Measurements from ENCODE around the gene DAP.

DNA sequence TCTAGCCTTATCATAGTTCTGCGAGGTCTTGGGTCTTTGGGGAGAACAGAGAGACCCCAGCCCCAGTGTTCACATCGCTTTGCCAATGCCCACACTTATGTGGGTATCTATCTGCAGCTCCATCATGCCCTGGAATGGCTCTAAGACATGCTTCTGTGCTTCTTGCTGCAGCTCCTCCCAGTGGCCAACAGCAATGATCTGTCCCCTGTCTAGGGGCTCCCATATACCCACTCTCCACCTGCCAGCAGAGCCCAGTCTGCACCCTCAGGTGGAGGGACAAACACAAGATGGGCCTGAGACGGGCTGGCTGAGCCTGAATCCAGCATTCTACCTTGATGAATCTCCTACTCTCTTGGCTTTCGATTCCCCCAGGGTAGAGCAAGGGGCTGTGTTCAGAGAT, 14.6 kb upstream of the DAP start:
- TF ChIP-seq, protein P1, sequence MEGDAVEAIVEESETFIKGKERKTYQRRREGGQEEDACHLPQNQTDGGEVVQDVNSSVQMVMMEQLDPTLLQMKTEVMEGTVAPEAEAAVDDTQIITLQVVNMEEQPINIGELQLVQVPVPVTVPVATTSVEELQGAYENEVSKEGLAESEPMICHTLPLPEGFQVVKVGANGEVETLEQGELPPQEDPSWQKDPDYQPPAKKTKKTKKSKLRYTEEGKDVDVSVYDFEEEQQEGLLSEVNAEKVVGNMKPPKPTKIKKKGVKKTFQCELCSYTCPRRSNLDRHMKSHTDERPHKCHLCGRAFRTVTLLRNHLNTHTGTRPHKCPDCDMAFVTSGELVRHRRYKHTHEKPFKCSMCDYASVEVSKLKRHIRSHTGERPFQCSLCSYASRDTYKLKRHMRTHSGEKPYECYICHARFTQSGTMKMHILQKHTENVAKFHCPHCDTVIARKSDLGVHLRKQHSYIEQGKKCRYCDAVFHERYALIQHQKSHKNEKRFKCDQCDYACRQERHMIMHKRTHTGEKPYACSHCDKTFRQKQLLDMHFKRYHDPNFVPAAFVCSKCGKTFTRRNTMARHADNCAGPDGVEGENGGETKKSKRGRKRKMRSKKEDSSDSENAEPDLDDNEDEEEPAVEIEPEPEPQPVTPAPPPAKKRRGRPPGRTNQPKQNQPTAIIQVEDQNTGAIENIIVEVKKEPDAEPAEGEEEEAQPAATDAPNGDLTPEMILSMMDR (optimal IDR thresholded peaks at IDR 0.05 in 1 of 3, IDR thresholded peaks at IDR 0.05 in 1 of 3, conservative IDR thresholded peaks at IDR 0.05 in 1 of 3; ENCODE audit: extremely low read depth in 1 of 3, insufficient read depth in 2 of 3, low read length in 3 of 3) = peak in 2 of 3 experiments; percentile 6 to 28
- no peak for TF ChIP-seq EZH2 (IDR thresholded peaks at IDR 0.05; ENCODE audit: low read length)

Measured in keratinocyte (primary cell).